Measurements from ENCODE around the gene OSBPL2. TPM values are rescaled to one million over a fixed set of nuclear protein-coding genes. Genes with fewer than 3 reads are reported as not detected.

OSBPL2 gene
- total and polyA plus RNA-seq, 2 experiments from 2014 or later, result 16.6 to 31.2 TPM

GRCh38 chr20:62335532-62335931 is 97.2 kb downstream of the OSBPL2 start (continued):
- TF ChIP-seq ZNF462 (CRISPR knock-in tag; IDR thresholded peaks at IDR 0.05) (no peak), JUNB (IDR thresholded peaks at IDR 0.05; ENCODE audit: unreplicated experiment) (no peak)

- peaks cover 27% of the 10 kb centered on the region for H3K36me3 ChIP-seq (ENCODE audit: insufficient read depth)
- H3K4me3 ChIP-seq, result no peak overlapping the region
- H3K4me1 ChIP-seq (ENCODE audit: insufficient read depth), result no peaks in the 10 kb centered on the region
- no peaks in the 10 kb centered on the region for H3K27me3 ChIP-seq (ENCODE audit: insufficient read depth)
- no peak for DNase-seq (ENCODE audit: low spot score)
- Mint-ChIP-seq H3K27me3 (ENCODE audit: insufficient read depth, low read depth, poor library complexity) (peaks cover 14% of the 10 kb centered on the region), H3K4me1 (no peaks in the 10 kb centered on the region), H3K9me3 (no peaks in the 10 kb centered on the region), H3K4me3 (no peak overlapping the region), H3K36me3 (ENCODE audit: low read depth) (peaks cover 46% of the 10 kb centered on the region), H3K27ac (no peak overlapping the region)
- no peak overlapping the region for H2AFZ ChIP-seq
- no peaks in the 10 kb centered on the region for H4K20me1 ChIP-seq (replicated peaks; ENCODE audit: insufficient read depth)
- peaks cover 7% of the 10 kb centered on the region; the same call in 1 of the 2 replicates for H3K79me2 ChIP-seq (replicated peaks; ENCODE audit: insufficient read depth)
- no peaks in the 10 kb centered on the region for H3K9me2 ChIP-seq (ENCODE audit: insufficient read depth)
- ATAC-seq, result no peak; the same call in 2 of the 3 replicates
- H3F3A ChIP-seq (replicated peaks; ENCODE audit: low read depth), result peaks cover 6% of the 10 kb centered on the region; the same call in 1 of the 2 replicates
- H3K4me2 ChIP-seq, result no peak overlapping the region
- H3K27ac ChIP-seq (ENCODE audit: low read depth), result no peak overlapping the region
- TF ChIP-seq CREB1 (CRISPR knock-in tag; IDR thresholded peaks at IDR 0.05; ENCODE audit: low read depth) (no peak), ZNF462 (CRISPR knock-in tag; IDR thresholded peaks at IDR 0.05) (no peak), REST (IDR thresholded peaks at IDR 0.05; ENCODE audit: unreplicated experiment) (no peak), EZH2 (IDR thresholded peaks at IDR 0.05; ENCODE audit: low read depth, unreplicated experiment) (no peak), STAT1 (IDR thresholded peaks at IDR 0.05; ENCODE audit: unreplicated experiment) (no peak)
Observed at GRCh38 chr20:62336329-62336728, 98.0 kb downstream of the OSBPL2 start.

All from GM23338 (cell line).